ENCODE measurements around the gene OTOF. TPM values are rescaled to one million over a fixed set of nuclear protein-coding genes. Genes with fewer than 3 reads are reported as not detected.
A peak's percentile ranks its signal among the peaks of the same experiment; 100 is the strongest.
"Not testable (repeated sequence)": the region's sequence is repeated elsewhere in the genome, so short reads cannot be mapped to it uniquely, and the experiment has no call there.

Gene OTOF
- total RNA-seq, 1 donor from 2014 or later, result 0.36 TPM

- H3K4me3 Mint-ChIP-seq, result no peak overlapping the region
- peaks cover 16% of the 10 kb centered on the region for H3K27me3 Mint-ChIP-seq (ENCODE audit: insufficient read depth, low read depth)
- Histone ChIP-seq H2AFZ (replicated peaks) (no peak overlapping the region), H3K9ac (no peak overlapping the region), H3K79me2 (ENCODE audit: low read depth) (no peaks in the 10 kb centered on the region), H3K4me2 (no peak overlapping the region), H3K4me3 (no peak overlapping the region), H3K4me1 (no peaks in the 10 kb centered on the region), H3K27ac (no peak overlapping the region), H3K9me3 (ENCODE audit: low read depth) (no peaks in the 10 kb centered on the region), H4K20me1 (ENCODE audit: low read depth) (no peaks in the 10 kb centered on the region), H3K36me3 (no peaks in the 10 kb centered on the region), H3F3A (ENCODE audit: low read depth) (peaks cover 11% of the 10 kb centered on the region), H3K27me3 (no peaks in the 10 kb centered on the region)
- H3K36me3 Mint-ChIP-seq, result no peaks in the 10 kb centered on the region
- H3K27ac Mint-ChIP-seq, result no peak overlapping the region
- no peak for TF ChIP-seq CTCF (IDR thresholded peaks at IDR 0.05)
- no peak for TF ChIP-seq EZH2 (IDR thresholded peaks at IDR 0.05)
- no peak for TF ChIP-seq EZH2phosphoT487 (IDR thresholded peaks at IDR 0.05)
- H3K9me3 Mint-ChIP-seq, result peaks cover 14% of the 10 kb centered on the region
- H3K4me1 Mint-ChIP-seq, result peaks cover 3% of the 10 kb centered on the region
- no peak for DNase-seq (ENCODE audit: low spot score)
These were observed 8.0 kb downstream of the OTOF start for GRCh38 chr2:26469955-26470354.

GRCh38 chr2:26469092-26469710 lies 8.7 kb downstream of the OTOF start:
- Mint-ChIP-seq H3K36me3 (no peaks in the 10 kb centered on the region), H3K27ac (no peak overlapping the region), H3K9me3 (peaks cover 14% of the 10 kb centered on the region), H3K4me3 (no peak overlapping the region), H3K27me3 (ENCODE audit: insufficient read depth, low read depth) (peaks cover 16% of the 10 kb centered on the region), H3K4me1 (peaks cover 3% of the 10 kb centered on the region)
- no peaks in the 10 kb centered on the region for H3K79me2 ChIP-seq (ENCODE audit: low read depth)
- no peaks in the 10 kb centered on the region for H3K9me3 ChIP-seq (ENCODE audit: low read depth)
- H3F3A ChIP-seq (ENCODE audit: low read depth), result peaks cover 11% of the 10 kb centered on the region
- H2AFZ ChIP-seq (replicated peaks), result no peak overlapping the region
- H3K4me3 ChIP-seq, result no peak overlapping the region
- no peak overlapping the region for H3K9ac ChIP-seq
- no peak overlapping the region for H3K4me2 ChIP-seq
- no peak overlapping the region for H3K27ac ChIP-seq
- H3K27me3 ChIP-seq, result no peaks in the 10 kb centered on the region
- DNase-seq (ENCODE audit: low spot score), result peak; percentile 79
- no peaks in the 10 kb centered on the region for H3K36me3 ChIP-seq
- no peaks in the 10 kb centered on the region for H4K20me1 ChIP-seq (ENCODE audit: low read depth)
- no peak for TF ChIP-seq EZH2 (IDR thresholded peaks at IDR 0.05)
- peak; percentile 93 for TF ChIP-seq CTCF (IDR thresholded peaks at IDR 0.05)
- TF ChIP-seq EZH2phosphoT487 (IDR thresholded peaks at IDR 0.05), result no peak
- no peaks in the 10 kb centered on the region for H3K4me1 ChIP-seq

GRCh38 chr2:26468544-26468943 lies 9.4 kb downstream of the OTOF start:
- not testable (repeated sequence) for H3K9me3 ChIP-seq (ENCODE audit: low read depth); H2AFZ ChIP-seq (replicated peaks); H3K27ac Mint-ChIP-seq; H3K4me2 ChIP-seq; H3K79me2 ChIP-seq (ENCODE audit: low read depth); H3K27me3 ChIP-seq; H3K9ac ChIP-seq; H3K4me1 ChIP-seq; H4K20me1 ChIP-seq (ENCODE audit: low read depth); H3K4me1 Mint-ChIP-seq; H3K36me3 Mint-ChIP-seq; H3K4me3 Mint-ChIP-seq; DNase-seq (ENCODE audit: low spot score); H3K36me3 ChIP-seq; H3K4me3 ChIP-seq; H3K27ac ChIP-seq
- Mint-ChIP-seq H3K9me3 (peaks cover 14% of the 10 kb centered on the region), H3K27me3 (ENCODE audit: insufficient read depth, low read depth) (peaks cover 16% of the 10 kb centered on the region)
- H3F3A ChIP-seq (ENCODE audit: low read depth), result peaks cover 14% of the 10 kb centered on the region

GRCh38 chr2:26466662-26467310 lies 11.1 kb downstream of the OTOF start:
- Mint-ChIP-seq H3K9me3 (peaks cover 14% of the 10 kb centered on the region), H3K36me3 (no peaks in the 10 kb centered on the region), H3K27me3 (ENCODE audit: insufficient read depth, low read depth) (peaks cover 15% of the 10 kb centered on the region), H3K4me3 (no peak overlapping the region), H3K4me1 (peaks cover 15% of the 10 kb centered on the region), H3K27ac (no peak overlapping the region)
- Histone ChIP-seq H3K9ac (no peak overlapping the region), H3K9me3 (ENCODE audit: low read depth) (no peaks in the 10 kb centered on the region), H3F3A (ENCODE audit: low read depth) (peaks cover 14% of the 10 kb centered on the region), H3K36me3 (no peaks in the 10 kb centered on the region), H2AFZ (replicated peaks) (no peak overlapping the region), H3K27me3 (no peaks in the 10 kb centered on the region), H3K27ac (no peak overlapping the region), H3K4me2 (no peak overlapping the region), H3K4me1 (peaks cover 9% of the 10 kb centered on the region), H3K79me2 (ENCODE audit: low read depth) (no peaks in the 10 kb centered on the region), H4K20me1 (ENCODE audit: low read depth) (no peaks in the 10 kb centered on the region), H3K4me3 (no peak overlapping the region)
- no peak for DNase-seq (ENCODE audit: low spot score)
- TF ChIP-seq CTCF (IDR thresholded peaks at IDR 0.05) (no peak), EZH2 (IDR thresholded peaks at IDR 0.05) (no peak), EZH2phosphoT487 (IDR thresholded peaks at IDR 0.05) (no peak)

All from neural progenitor cell (in vitro differentiated cells).